ENCODE measurements around the gene CARD9. TPM values are rescaled to one million over a fixed set of nuclear protein-coding genes. Genes with fewer than 3 reads are reported as not detected.

Gene CARD9
- polyA plus RNA-seq, 1 of the 3 experiments (the other 2 are of a cell fraction) = 1.1 TPM

- TF ChIP-seq PBX3 (IDR thresholded peaks at IDR 0.05) (no peak), NFIC (IDR thresholded peaks at IDR 0.05; ENCODE audit: borderline replicate concordance) (no peak), CTCF (IDR thresholded peaks at IDR 0.05) (no peak), RXRA (IDR thresholded peaks at IDR 0.05; ENCODE audit: borderline replicate concordance, low read depth) (no peak), EP300 (IDR thresholded peaks at IDR 0.05; ENCODE audit: borderline replicate concordance in 1 of 2, low read depth in 1 of 2, low read length in 1 of 2) (no peak), MXI1 (IDR thresholded peaks at IDR 0.05; ENCODE audit: low read depth, low read length) (peak; percentile 78), GABPA (IDR thresholded peaks at IDR 0.05; ENCODE audit: low read depth) (peak; percentile 91), FOXJ3 (CRISPR knock-in tag; IDR thresholded peaks at IDR 0.05) (no peak), TEAD4 (IDR thresholded peaks at IDR 0.05; ENCODE audit: borderline replicate concordance, insufficient read depth) (no peak), JUND (IDR thresholded peaks at IDR 0.05) (no peak), IRF3 (IDR thresholded peaks at IDR 0.05; ENCODE audit: low read depth, low read length) (no peak), RCOR1 (IDR thresholded peaks at IDR 0.05; ENCODE audit: low read length) (no peak), CHD2 (IDR thresholded peaks at IDR 0.05; ENCODE audit: low read length, partially characterized antibody) (peak; percentile 80)
These were observed 37.2 kb upstream of the CARD9 start, which contains the start of the genes ENTR1 and PMPCA (continued) for GRCh38 chr9:136410500-136411287.

- no peaks in the 10 kb centered on the region for H3K27me3 ChIP-seq (ENCODE audit: insufficient read depth)
- CTCF ChIA-PET = interaction anchor here (0.8 to 3.6 kb wide), 9 partner anchors 9 to 199 kb away, joined by 3 to 26 read pairs (median 3); partner anchors contain the start of genes DNLZ and SNAPC4
- no peak for TF ChIP-seq RAD21 (IDR thresholded peaks at IDR 0.05; ENCODE audit: low read length)
- no peak for TF ChIP-seq IRF3 (IDR thresholded peaks at IDR 0.05; ENCODE audit: low read depth, low read length)
- TF ChIP-seq CTCF (IDR thresholded peaks at IDR 0.05) = no peak
- no peak for TF ChIP-seq RCOR1 (IDR thresholded peaks at IDR 0.05; ENCODE audit: low read length)
- no peak for TF ChIP-seq RXRA (IDR thresholded peaks at IDR 0.05; ENCODE audit: borderline replicate concordance, low read depth)
- no peak for TF ChIP-seq SMC3 (IDR thresholded peaks at IDR 0.05; ENCODE audit: low read depth, low read length)
- TF ChIP-seq POLR2AphosphoS5 (IDR thresholded peaks at IDR 0.05; ENCODE audit: low read depth, low read length) = no peak
- TF ChIP-seq FOXJ3 (CRISPR knock-in tag; IDR thresholded peaks at IDR 0.05) = no peak
- TF ChIP-seq EZH2phosphoT487 (IDR thresholded peaks at IDR 0.05; ENCODE audit: borderline replicate concordance, low read depth) = no peak
- no peak for TF ChIP-seq FOSL2 (IDR thresholded peaks at IDR 0.05; ENCODE audit: borderline replicate concordance, low read depth)
- no peak for TF ChIP-seq YY1 (IDR thresholded peaks at IDR 0.05; ENCODE audit: low read depth)
- TF ChIP-seq NFIC (IDR thresholded peaks at IDR 0.05; ENCODE audit: borderline replicate concordance) = no peak
These were observed 36.3 kb upstream of the CARD9 start for GRCh38 chr9:136409557-136410455.

More at GRCh38 chr9:136409557-136410455, 36.3 kb upstream of the CARD9 start:
- Histone ChIP-seq H2AFZ (ENCODE audit: low read depth) (0 out of 2 replicates have a peak overlapping the region, but pooled peaks have one; percentile 79), H4K20me1 (ENCODE audit: insufficient read depth) (peaks cover 7% of the 10 kb centered on the region), H3F3A (replicated peaks; ENCODE audit: insufficient read depth) (peaks cover 9% of the 10 kb centered on the region), H3K4me1 (ENCODE audit: control insufficient read depth in 1 of 2, insufficient read depth in 2 of 2, low read depth in 1 of 2, low read length in 1 of 2) (peaks cover 16 to 24% of the 10 kb centered on the region in 2 experiments), H3K9me2 (no peaks in the 10 kb centered on the region), H3K4me2 (peak overlapping the region; percentile 99), H3K9me3 (no peaks in the 10 kb centered on the region), H3K4me3 (ENCODE audit: low read depth in 2 of 2, low read length in 1 of 2) (peak overlapping the region; percentile 82 to 98), H3K27ac (ENCODE audit: low read depth in 2 of 2, low read length in 1 of 2) (peak overlapping the region; percentile 47 to 67; a peak in 3 of 4 replicates), H3K9ac (peak overlapping the region; percentile 79), H3K36me3 (replicated peaks in 1 of 2; ENCODE audit: control insufficient read depth in 1 of 2, insufficient read depth in 2 of 2, low read length in 1 of 2) (peaks cover 30 to 56% of the 10 kb centered on the region in 2 experiments), H3K79me2 (ENCODE audit: insufficient read depth) (peaks cover 66% of the 10 kb centered on the region)
- DNase-seq = peak; percentile 80
- POLR2A ChIA-PET = interaction anchor here (0.7 to 1.4 kb wide), 4 partner anchors 9 to 83 kb away, joined by 3 to 5 read pairs (median 4); partner anchors contain the start of gene DNLZ
- WGBS (ENCODE audit: low lambda C conversion rate) = 16% methylated on average over 35 of the region's 71 CpGs

All from SK-N-SH (cell line).